Inferior parietal cortex (tissue), 1 donor: Measurements from ENCODE around the gene C4orf46.

ENCODE experiments used
- DNase-seq: peaks from one replicate; pipeline ENCODE4 v3.0.0-alpha.2; 2016; ENCODE audit errors: extremely low spot score

C4orf46 gene

GRCh38 chr4:158652920-158653319, 18.8 kb downstream of the C4orf46 start:
- no peak for DNase-seq

GRCh38 chr4:158649111-158649680, 22.5 kb downstream of the C4orf46 start:
- no peak for DNase-seq

- DNase-seq, result no peak
Measured at GRCh38 chr4:158644760-158645159, 26.9 kb downstream of the C4orf46 start.

- DNase-seq, result no peak
Measured at GRCh38 chr4:158644356-158644755, 27.3 kb downstream of the C4orf46 start.

GRCh38 chr4:158636619-158637018, 35.1 kb downstream of the C4orf46 start:
- no peak for DNase-seq

GRCh38 chr4:158630893-158631292, 40.8 kb downstream of the C4orf46 start:
- DNase-seq, result no peak

- peak; percentile 41 for DNase-seq
Measured at GRCh38 chr4:158625544-158625943, 46.1 kb downstream of the C4orf46 start.

- DNase-seq, result peak; percentile 73
Measured at GRCh38 chr4:158624889-158625478, 46.7 kb downstream of the C4orf46 start.

- DNase-seq, result no peak
Measured at GRCh38 chr4:158622251-158622650, 49.4 kb downstream of the C4orf46 start.

GRCh38 chr4:158621729-158622128, 50.0 kb downstream of the C4orf46 start:
- DNase-seq, result no peak

- DNase-seq, result no peak
Measured at GRCh38 chr4:158617956-158618355, 53.7 kb downstream of the C4orf46 start.
